Upper lobe of left lung (tissue), 4 donors: Measurements from ENCODE around the gene PRR13.

Experiments used
- EP300 ChIP-seq, 4 donors: sonication (generic); formaldehyde crosslinking; IDR thresholded peaks; one replicate each; pipeline ENCODE4 v1.5.1; 2017; ENCODE audit warnings: antibody characterized with exemption in 4 of 4, control low read depth in 2 of 4
- POLR2AphosphoS5 ChIP-seq, 2 donors: sonication (generic); formaldehyde crosslinking; IDR thresholded peaks; one replicate each; pipeline ENCODE4 v1.5.1; 2017; ENCODE audit warnings: antibody characterized with exemption in 2 of 2
- TF ChIP-seq, protein P1 (sequence below), 6 experiments: fragments of 450-650 bp in 4 of 6; fragments of 200-600 bp in 2 of 6; sonication (generic) in 2 of 6; IDR thresholded peaks; one replicate each; pipeline ENCODE4 v1.5.1; 2016 to 2019; ENCODE audit warnings: antibody characterized with exemption in 6 of 6

GRCh38 chr12:53486736-53487487, 45.4 kb downstream of the PRR13 start:
- TF ChIP-seq, protein P1, sequence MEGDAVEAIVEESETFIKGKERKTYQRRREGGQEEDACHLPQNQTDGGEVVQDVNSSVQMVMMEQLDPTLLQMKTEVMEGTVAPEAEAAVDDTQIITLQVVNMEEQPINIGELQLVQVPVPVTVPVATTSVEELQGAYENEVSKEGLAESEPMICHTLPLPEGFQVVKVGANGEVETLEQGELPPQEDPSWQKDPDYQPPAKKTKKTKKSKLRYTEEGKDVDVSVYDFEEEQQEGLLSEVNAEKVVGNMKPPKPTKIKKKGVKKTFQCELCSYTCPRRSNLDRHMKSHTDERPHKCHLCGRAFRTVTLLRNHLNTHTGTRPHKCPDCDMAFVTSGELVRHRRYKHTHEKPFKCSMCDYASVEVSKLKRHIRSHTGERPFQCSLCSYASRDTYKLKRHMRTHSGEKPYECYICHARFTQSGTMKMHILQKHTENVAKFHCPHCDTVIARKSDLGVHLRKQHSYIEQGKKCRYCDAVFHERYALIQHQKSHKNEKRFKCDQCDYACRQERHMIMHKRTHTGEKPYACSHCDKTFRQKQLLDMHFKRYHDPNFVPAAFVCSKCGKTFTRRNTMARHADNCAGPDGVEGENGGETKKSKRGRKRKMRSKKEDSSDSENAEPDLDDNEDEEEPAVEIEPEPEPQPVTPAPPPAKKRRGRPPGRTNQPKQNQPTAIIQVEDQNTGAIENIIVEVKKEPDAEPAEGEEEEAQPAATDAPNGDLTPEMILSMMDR (IDR thresholded peaks at IDR 0.05) = no peak
- TF ChIP-seq POLR2AphosphoS5 (IDR thresholded peaks at IDR 0.05) (no peak), EP300 (IDR thresholded peaks at IDR 0.05) (no peak)
